Activated naive CD8-positive, alpha-beta T cell treated with anti-CD3 and anti-CD28 coated beads, Interleukin-2, amount 50 U/mL, for 24 hours (primary cell): ENCODE measurements around the gene KRTAP8-1.

Experiments used
- ATAC-seq: fragments of 150-1000 bp; cut with Tn5 transposase; one replicate; pipeline ENCODE4 v1.10.0; 2021
- DNase-seq: peaks from one replicate; pipeline ENCODE4 v3.0.0; 2021
- H3K27ac Mint-ChIP-seq: one replicate; pipeline ENCODE4 v1.8.0; 2021; ENCODE audit warnings: mild to moderate bottlenecking, mixed read lengths
- H3K27me3 Mint-ChIP-seq: one replicate; pipeline ENCODE4 v1.8.0; 2021; ENCODE audit warnings: mixed read lengths
- H3K36me3 Mint-ChIP-seq: one replicate; pipeline ENCODE4 v1.8.0; 2021; ENCODE audit warnings: low read depth, mixed read lengths
- H3K4me1 Mint-ChIP-seq: one replicate; pipeline ENCODE4 v1.8.0; 2021; ENCODE audit warnings: mixed read lengths
- H3K4me3 Mint-ChIP-seq: one replicate; pipeline ENCODE4 v1.8.0; 2021; ENCODE audit warnings: mild to moderate bottlenecking, moderate library complexity, mixed read lengths
- H3K9me3 Mint-ChIP-seq: one replicate; pipeline ENCODE4 v1.8.0; 2021; ENCODE audit warnings: mixed read lengths

KRTAP8-1 gene, protein sequence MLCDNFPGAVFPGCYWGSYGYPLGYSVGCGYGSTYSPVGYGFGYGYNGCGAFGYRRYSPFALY

DNA sequence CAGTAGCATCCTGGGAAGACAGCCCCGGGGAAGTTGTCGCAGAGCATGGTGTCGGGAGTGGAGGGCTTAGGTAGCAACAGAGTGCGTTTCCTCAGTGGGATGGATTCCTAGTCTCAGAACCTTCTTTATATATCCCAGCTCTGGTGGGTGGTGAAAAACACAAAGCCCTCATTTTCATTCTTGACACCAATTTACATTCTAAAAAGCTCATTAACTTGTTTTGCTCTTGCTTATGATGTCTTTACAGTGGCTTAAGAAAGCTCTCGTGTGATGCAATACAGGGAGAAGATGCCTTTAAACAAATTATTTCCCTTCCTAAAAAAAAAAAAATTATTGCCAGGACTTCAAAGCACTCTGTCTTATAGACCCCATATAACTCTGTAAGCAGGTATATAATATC is at the start of gene KRTAP8-1:
Gene KRTAP8-1, minus strand, starts transcription at position 101 of the 400 bp plus-strand sequence. Its CDS starts 54 bp downstream, at position 47.
- no peak within 1 kb of the TSS for H3K27ac Mint-ChIP-seq
- no peak for DNase-seq
- ATAC-seq = no peak
- no peaks in the 10 kb centered on the region for H3K4me1 Mint-ChIP-seq
- H3K27me3 Mint-ChIP-seq = peaks cover 12% of the 10 kb centered on the region
- no peaks in the 10 kb centered on the region for H3K9me3 Mint-ChIP-seq
- H3K36me3 Mint-ChIP-seq = no peaks in the 10 kb centered on the region
- H3K4me3 Mint-ChIP-seq = no peak within 1 kb of the TSS

DNA sequence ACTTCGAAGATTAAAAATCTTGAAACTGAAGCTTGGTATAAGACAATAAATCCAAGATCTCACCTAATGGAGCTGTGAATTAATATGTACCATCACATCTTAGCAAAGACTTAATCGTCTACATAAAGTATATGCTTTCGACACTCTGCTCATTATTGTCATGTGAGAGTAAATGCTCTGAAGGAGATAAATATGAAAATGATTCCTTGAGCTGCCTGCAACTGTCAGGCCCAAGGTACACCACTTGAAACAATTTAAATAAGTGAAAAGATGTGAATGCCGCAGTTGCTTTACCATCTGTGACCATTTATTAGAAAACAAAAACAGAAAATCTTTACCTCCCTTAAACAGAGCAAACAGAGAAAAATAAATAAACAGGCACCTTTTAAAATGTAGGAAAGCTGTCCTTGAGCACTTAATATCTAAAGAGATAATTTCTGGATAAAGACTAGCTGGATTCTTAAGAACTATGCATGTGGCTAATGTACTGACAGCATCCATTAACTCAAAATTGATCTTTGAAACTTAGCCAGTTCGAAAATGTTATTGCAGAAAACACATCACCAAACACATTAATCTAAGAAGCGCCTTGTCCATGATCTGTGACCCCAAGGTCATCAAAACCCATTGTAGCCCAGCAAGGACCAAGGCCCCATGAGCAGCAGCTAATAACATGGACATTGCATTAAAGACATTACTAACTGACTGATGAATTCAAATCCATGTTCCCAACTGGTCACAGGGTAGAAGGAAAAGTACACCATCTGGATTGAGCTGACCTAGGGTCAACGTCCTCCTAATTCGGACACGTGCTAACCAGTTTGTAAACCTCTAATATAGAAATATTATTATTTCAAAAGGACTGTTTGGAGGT is 34.8 kb upstream of the KRTAP8-1 start:
- H3K4me3 Mint-ChIP-seq = no peak overlapping the region
- H3K27ac Mint-ChIP-seq = no peak overlapping the region
- DNase-seq (no peak), ATAC-seq (no peak)
- H3K27me3 Mint-ChIP-seq = peaks cover 4% of the 10 kb centered on the region
- no peaks in the 10 kb centered on the region for H3K4me1 Mint-ChIP-seq
- no peaks in the 10 kb centered on the region for H3K9me3 Mint-ChIP-seq
- H3K36me3 Mint-ChIP-seq = no peaks in the 10 kb centered on the region

DNA sequence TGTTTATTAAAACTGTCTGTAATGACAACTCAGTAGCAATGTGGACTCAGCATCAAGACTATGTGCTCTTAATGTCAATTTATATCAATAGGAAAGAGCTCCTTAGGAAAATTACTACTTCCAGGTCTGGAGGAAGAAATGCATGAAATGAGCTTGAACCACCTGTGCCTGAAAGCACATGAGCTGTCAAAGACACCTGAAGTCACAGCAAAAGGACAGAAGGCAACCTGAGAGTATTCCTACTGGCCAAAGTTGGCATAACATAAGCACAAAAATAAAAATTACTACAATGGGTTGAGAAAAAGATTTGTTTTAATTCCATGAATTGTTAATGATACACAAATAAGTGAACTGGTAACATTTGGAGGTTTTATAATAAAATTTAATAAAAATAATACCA is 29.9 kb upstream of the KRTAP8-1 start:
- no peaks in the 10 kb centered on the region for H3K4me1 Mint-ChIP-seq
- no peak for ATAC-seq
- no peak for DNase-seq
- H3K27me3 Mint-ChIP-seq = peaks cover 2% of the 10 kb centered on the region
- H3K4me3 Mint-ChIP-seq = no peak overlapping the region
- no peaks in the 10 kb centered on the region for H3K36me3 Mint-ChIP-seq
- H3K9me3 Mint-ChIP-seq = no peaks in the 10 kb centered on the region
- no peak overlapping the region for H3K27ac Mint-ChIP-seq

DNA sequence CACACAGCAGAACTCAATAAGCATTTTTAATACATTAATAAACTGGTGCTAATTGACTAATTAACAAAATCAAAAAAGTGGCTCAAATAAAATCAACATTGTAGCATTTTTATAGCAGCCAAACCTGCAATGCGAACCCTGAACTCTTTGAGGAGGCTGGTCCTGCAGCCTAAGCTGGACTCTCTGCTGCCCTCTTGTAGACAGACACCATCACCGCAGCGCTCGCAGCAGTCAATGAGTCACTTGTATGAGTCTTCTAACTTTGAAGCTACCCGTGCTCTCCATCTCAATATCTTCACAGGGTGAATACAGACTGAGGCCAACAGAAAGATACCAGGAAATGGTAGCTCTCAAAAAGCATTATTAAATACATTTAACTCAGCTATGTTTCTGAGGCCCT is 26.2 kb upstream of the KRTAP8-1 start:
- DNase-seq (peak; percentile 17), ATAC-seq (peak; percentile 49)
- H3K27ac Mint-ChIP-seq = no peak overlapping the region
- H3K27me3 Mint-ChIP-seq = peaks cover 8% of the 10 kb centered on the region
- H3K4me3 Mint-ChIP-seq = no peak overlapping the region
- H3K9me3 Mint-ChIP-seq = no peaks in the 10 kb centered on the region
- no peaks in the 10 kb centered on the region for H3K4me1 Mint-ChIP-seq
- no peaks in the 10 kb centered on the region for H3K36me3 Mint-ChIP-seq

DNA sequence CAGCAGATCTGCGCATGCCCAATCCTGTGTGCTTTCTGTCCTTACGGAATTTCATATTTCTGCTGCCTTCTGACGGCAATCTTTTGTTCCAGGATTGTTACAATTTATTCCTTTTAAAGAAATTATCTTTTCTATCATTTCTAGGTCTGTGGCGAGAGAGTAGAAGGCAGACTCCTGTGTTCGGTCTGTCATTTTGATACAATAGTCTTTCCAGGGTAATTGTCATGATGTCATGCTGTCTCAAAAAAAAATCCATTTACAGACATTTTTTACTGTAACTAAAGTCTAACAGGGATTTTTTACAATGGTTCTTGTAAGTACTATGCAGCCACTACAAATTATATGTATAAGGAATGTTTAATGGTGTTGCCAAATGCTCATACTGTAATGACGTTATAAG is 25.5 kb upstream of the KRTAP8-1 start:
- no peak for DNase-seq
- Mint-ChIP-seq H3K27ac (no peak overlapping the region), H3K9me3 (no peaks in the 10 kb centered on the region), H3K4me1 (no peaks in the 10 kb centered on the region), H3K4me3 (no peak overlapping the region), H3K27me3 (peaks cover 10% of the 10 kb centered on the region), H3K36me3 (no peaks in the 10 kb centered on the region)
- no peak for ATAC-seq

DNA sequence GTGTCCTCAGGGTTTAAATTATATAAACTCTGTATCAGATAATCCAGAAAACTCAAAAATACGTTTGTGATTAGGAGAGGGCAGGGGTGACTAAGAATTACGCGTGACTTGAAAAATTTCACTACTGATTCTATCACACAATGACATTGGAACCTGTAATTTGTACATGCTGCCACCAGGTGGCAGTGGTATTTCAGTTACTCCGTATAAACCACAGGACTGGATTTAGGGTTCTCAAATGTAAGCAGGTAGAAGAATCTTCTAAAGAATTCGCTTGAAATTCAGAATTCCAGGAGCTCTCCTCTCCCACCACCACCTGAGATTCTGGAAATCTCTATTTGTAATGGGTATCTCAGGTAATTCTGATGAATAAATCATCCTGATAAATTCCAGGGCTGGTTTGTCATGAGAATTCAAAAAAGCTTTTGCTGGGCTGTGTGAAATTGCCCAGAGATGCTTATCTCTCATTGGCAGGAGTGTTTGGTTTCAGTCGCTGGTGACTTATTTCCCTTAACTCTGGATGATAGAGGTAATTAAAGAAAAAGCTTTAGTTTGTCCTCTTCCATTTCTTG is 18.2 kb upstream of the KRTAP8-1 start:
- Mint-ChIP-seq H3K9me3 (peaks cover 5% of the 10 kb centered on the region), H3K4me1 (no peaks in the 10 kb centered on the region), H3K4me3 (no peak overlapping the region), H3K36me3 (no peaks in the 10 kb centered on the region), H3K27ac (no peak overlapping the region), H3K27me3 (peaks cover 2% of the 10 kb centered on the region)
- ATAC-seq (no peak), DNase-seq (peak; percentile 39)

DNA sequence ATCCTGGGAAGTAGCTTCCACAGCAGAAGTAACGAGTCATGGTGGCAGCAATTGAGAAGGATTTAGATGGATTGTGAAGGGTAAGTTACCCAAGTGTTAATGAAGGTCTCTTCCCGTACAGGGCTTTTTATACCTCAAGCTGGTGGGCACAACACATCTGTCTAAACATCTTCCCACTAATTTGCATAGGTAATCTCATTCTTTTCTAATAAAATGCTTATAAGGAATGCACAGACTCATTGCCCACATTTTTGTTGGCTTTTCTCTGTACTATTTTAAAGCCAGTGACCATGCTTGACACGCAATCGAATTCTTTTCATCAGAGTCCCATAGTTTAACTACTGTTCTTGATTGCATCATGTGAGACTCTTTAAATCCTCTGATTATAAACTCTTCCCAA is 16.6 kb upstream of the KRTAP8-1 start, which contains the start of gene KRTAP7-1:
Gene KRTAP7-1, minus strand, starts transcription at position 101 of the 400 bp plus-strand sequence. Its CDS starts 61 bp downstream, at position 40.
- Mint-ChIP-seq H3K4me1 (no peaks in the 10 kb centered on the region), H3K36me3 (no peaks in the 10 kb centered on the region), H3K27me3 (peaks cover 2% of the 10 kb centered on the region), H3K27ac (no peak within 1 kb of the TSS), H3K9me3 (peaks cover 5% of the 10 kb centered on the region), H3K4me3 (no peak within 1 kb of the TSS)
- no peak for ATAC-seq
- no peak for DNase-seq

DNA sequence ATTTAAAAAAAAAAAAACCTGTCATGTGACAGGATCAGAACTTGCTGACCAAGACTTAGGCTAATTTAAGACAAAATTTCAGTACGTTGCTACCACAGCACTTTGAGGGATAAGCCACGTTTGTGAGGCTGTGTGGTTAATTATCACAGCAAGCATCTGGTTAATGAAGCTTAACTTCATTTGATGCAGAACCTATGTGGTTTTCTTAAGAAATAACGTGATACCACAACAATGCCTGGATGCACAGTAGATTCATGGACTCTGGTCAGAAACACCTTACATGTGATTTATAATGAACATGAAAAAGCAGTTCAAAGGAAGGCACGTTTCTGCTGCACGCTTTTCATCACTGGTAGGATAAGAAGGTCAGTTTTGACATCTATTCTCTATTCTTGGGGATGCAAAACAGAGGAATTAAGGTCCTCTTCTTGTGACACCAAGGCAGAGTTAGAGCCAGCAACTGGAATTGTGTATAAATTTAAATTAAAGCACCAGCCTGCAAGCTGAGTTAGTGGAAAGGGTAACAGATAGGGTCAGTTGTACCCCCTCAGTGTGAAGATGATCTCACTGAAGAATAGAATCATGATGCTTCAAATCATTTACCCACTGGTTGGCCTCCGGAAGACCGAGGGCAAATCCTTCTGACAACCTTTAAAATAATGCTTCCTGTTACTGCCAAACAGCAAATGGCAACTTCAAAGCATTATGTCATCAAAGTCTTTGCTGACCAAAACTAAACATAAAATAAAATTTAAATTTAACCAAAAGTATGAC is 6.0 kb upstream of the KRTAP8-1 start:
- Mint-ChIP-seq H3K36me3 (no peaks in the 10 kb centered on the region), H3K27ac (no peak overlapping the region), H3K4me3 (no peak overlapping the region)

DNA sequence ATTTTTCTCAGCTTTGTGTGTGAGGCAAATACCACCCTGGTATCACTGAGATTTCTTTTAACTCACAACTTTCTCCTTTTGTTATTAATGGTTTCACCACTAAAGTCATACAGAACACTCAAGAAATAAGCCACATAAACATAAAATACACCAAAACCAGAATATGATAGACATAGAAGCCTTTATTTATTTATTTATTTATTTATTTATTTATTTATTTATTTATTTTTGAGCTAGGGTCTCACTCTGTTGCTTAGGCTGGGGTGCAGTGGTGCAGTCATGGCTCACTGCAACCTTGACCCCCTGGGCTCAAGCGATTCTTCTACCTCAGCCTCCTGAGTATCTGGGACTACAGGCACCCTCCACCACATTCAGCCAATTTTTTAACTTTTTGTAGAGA is 12.5 kb downstream of the KRTAP8-1 start:
- DNase-seq (no peak), ATAC-seq (no peak)
- no peak overlapping the region for H3K4me3 Mint-ChIP-seq
- no peaks in the 10 kb centered on the region for H3K36me3 Mint-ChIP-seq
- no peaks in the 10 kb centered on the region for H3K4me1 Mint-ChIP-seq
- H3K27ac Mint-ChIP-seq = no peak overlapping the region
- no peaks in the 10 kb centered on the region for H3K9me3 Mint-ChIP-seq
- peaks cover 4% of the 10 kb centered on the region for H3K27me3 Mint-ChIP-seq

More for the DNA sequence above, 6.0 kb upstream of the KRTAP8-1 start:
- Mint-ChIP-seq H3K27me3 (peaks cover 8% of the 10 kb centered on the region), H3K4me1 (no peaks in the 10 kb centered on the region), H3K9me3 (no peaks in the 10 kb centered on the region)
- DNase-seq (no peak), ATAC-seq (no peak)

DNA sequence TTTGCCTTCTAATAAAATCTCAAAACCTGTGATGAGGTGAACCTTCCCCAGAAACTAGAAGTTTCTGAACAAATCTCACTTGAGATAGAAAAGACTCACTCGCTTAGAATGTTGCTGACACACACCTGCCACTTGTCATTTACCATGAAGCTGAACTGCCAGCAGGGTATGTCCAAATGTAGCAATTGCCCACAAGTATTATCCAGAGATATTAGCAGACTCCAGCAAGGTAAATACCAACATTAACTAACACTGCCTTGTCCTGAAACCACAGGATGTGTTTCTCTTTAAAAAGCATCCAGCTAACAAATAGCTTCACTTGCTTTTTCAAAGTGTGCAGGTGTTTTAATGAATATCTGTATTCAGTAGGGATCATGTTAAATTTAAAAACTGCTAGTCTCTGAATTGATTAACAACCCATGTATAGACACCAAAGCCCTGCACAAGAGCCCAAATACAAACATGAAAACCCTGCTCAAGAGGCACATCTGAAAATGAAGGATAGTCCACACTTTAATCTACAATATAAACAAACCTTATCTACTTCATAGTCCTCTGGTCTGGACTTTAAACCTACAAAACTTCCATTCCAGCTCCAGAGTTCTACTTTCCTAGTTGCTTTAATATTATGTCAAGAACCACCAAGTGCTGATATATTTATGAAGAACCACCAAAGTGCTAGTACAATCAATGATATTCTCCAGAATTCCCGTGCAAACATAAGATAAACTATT is 19.3 kb downstream of the KRTAP8-1 start:
- Mint-ChIP-seq H3K4me3 (no peak overlapping the region), H3K36me3 (no peaks in the 10 kb centered on the region), H3K4me1 (no peaks in the 10 kb centered on the region), H3K27ac (no peak overlapping the region), H3K9me3 (no peaks in the 10 kb centered on the region), H3K27me3 (peaks cover 7% of the 10 kb centered on the region)
- ATAC-seq = no peak
- no peak for DNase-seq

DNA sequence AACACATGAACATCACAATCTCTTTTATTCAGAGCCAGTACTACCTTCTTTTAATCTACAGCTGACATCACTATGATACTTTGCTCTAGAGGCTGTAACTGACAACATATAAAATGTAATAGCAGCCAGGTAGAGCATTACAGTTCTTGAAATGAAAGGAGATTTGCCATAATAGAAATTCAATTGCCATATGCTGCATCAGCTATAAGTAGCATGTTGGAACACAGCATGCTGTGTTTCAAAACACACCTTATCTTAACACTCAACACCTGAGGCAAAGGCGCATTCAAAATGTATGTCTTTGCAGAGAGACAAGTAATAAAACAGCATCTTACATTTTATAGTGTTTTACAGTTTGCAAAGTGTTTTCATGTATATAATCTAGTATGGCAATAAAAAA is 33.8 kb downstream of the KRTAP8-1 start:
- H3K4me3 Mint-ChIP-seq = no peak overlapping the region
- peaks cover 3% of the 10 kb centered on the region for H3K27me3 Mint-ChIP-seq
- no peaks in the 10 kb centered on the region for H3K9me3 Mint-ChIP-seq
- no peak for DNase-seq
- H3K4me1 Mint-ChIP-seq = no peaks in the 10 kb centered on the region
- no peak for ATAC-seq
- no peak overlapping the region for H3K27ac Mint-ChIP-seq
- no peaks in the 10 kb centered on the region for H3K36me3 Mint-ChIP-seq

DNA sequence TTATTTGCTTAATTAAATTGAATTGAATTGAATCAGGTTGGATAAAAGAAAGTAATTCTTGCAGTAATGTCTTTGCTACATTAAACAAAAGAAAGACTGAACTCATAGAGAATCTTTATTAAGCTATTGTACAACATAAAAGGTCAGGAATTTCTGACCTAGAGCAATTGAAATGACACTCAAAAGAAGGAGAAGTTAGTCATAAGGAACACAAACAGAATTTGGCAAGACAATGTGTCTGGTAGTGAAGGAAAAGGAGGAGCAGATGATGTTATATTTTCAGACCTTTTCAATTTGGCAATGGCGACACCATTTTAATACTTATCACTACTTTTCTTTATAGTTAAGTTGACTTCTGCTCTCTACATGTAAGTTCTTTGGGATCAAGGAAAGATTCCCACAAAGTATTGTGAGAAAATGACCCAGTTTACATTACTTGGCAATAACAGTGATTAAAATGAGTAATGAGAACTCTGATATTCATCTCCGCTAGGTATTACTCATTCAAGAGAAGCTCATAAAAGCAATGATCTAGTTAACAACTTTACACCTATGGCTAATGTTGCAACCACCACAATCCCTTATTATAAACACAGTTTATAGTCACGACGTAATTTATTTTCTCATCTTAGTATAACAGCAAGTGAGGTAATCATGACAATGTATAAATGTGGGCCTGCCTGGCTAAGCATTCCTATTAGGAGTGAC is 43.2 kb downstream of the KRTAP8-1 start:
- no peak overlapping the region for H3K27ac Mint-ChIP-seq
- ATAC-seq = no peak
- no peaks in the 10 kb centered on the region for H3K4me1 Mint-ChIP-seq
- no peak overlapping the region for H3K4me3 Mint-ChIP-seq
- H3K27me3 Mint-ChIP-seq = peaks cover 3% of the 10 kb centered on the region
- no peaks in the 10 kb centered on the region for H3K36me3 Mint-ChIP-seq
- H3K9me3 Mint-ChIP-seq = no peaks in the 10 kb centered on the region
- no peak for DNase-seq
